HG03159 (cell line): ENCODE results near the gene GPER1.
"Not testable (repeated sequence)": the region's sequence is repeated elsewhere in the genome, so short reads cannot be mapped to it uniquely, and the experiment has no call there.

Experiments used
- ATAC-seq: cut with Tn5 transposase; IDR thresholded peaks from one replicate; pipeline ENCODE4 v1.9.1; 2021; ENCODE audit warnings: mild to moderate bottlenecking, moderate library complexity; ENCODE audit not compliant: unreplicated experiment

Gene GPER1

DNA sequence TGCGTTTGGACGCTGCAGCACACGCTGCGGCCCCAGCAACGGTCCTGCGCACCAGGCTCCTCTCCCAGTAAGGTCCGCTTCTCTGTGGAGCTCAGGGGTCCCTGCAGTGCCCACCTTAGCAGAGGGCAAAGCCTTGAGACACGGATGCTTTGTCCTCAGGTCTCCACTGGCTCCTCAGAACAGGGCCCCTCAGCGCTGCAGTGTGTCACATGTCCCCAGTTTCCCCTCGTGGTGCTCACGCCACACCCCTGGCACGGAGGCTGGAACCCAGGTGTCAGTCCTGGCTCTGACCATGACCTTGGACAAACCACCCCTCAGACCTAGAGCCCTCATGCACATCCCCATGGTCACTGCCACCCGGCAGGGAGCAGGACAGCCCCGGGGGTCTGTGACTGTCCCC, 19.9 kb upstream of the GPER1 start:
- no peak for ATAC-seq

DNA sequence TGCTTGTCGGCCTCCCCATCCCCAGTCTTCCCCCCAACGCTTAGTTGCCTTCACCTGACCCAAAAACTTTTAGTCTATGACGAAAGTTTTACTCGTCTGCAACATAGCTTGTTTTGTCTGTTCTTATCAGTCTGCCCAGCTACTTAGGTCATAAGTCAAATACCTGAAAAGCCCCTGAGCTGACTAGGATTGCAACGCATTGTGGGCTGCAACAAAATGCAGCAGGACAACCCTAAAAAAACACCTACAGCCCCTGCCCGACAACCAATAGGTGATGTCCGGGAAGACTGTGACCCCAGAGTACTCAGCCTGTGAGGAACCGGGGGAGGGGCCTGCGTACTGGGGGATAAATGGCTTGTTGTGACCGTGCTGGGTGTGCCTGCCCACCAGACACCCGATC, 19.3 kb upstream of the GPER1 start:
- ATAC-seq: no peak

DNA sequence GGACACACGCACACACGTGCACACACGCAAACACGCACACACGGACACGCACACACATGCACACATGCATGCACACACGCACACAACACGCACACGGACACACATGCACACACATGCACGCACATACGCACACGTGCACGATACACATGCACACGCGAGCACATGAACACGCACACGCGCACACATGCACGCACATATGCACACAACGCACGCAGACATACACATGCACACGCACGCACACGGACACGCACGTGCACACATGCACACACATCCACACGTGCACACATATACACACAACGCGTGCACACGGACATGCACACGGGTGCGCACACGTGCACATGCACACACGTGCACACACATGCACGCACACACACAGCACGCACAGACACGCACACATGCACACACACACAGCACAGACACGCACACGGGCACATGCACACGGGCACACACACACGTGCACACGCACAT, 17.3 kb upstream of the GPER1 start:
- ATAC-seq: no peak

GRCh38 chr7:1071731-1072254, 16.1 kb upstream of the GPER1 start:
- no peak for ATAC-seq

GRCh38 chr7:1073142-1073977, 14.6 kb upstream of the GPER1 start:
- no peak for ATAC-seq

DNA sequence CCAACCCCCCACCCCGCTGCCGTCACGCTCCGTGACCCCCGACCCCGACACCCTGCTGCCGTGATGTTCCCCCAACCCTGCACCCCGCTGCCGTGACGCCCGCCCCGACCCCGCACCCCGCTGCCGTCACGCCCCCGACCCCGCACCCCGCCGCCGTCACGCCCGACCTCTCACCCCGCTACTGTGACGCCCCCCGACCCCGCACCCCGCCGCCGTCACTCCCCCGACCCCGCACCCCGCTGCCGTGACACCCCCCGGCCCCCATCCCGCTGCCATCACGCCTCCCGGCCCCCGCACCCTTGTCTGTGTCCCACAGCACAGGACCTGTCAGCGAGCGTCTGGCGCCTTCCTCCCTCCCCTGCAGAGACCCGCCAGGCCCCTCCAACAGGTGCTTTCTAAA, 13.9 kb upstream of the GPER1 start:
- not testable (repeated sequence) for ATAC-seq

GRCh38 chr7:1074593-1075431, 13.1 kb upstream of the GPER1 start:
- ATAC-seq: no peak

DNA sequence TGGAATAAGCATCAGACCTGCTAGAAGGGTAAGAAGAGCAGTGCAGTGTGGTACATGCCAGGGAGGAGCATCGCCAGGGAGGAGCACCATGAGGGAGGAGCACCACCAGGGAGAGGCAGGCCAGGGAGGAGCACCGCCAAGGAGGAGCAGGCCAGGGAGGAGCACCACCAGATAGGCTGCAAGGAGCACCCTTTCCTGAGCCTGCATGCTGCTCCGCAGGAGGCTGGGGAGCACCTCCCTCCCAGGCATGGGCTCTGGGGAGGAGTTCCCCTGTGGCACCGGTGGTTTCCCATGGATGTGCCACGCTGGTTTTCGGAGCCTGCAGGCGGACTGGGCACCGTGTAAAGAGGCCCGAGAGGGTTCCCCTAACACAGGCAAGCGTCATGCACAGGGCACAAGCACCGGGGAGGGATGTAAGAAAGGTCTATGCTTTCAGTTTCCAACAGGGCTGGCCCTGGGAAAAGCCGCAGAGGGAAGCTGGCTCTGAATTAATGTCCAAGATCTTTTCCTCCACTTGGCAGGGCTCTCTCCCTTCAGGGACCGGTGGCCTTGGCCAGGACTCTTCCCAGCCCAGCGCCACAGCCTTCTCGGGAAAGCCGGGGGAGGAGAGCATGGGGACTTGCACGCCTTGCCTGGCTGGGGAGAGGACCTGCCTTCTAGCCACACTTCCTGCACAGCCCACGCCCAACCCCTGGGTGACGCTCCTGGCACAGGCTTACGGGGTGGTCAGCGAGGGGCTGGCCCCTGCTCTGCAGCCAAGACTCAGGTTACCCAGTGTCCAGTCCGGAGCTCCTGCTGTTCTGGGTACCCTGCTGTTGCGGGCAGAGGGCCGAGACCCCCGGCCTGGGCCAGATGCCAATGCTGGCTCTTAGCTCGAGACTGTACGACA, 11.5 kb upstream of the GPER1 start:
- ATAC-seq: no peak

DNA sequence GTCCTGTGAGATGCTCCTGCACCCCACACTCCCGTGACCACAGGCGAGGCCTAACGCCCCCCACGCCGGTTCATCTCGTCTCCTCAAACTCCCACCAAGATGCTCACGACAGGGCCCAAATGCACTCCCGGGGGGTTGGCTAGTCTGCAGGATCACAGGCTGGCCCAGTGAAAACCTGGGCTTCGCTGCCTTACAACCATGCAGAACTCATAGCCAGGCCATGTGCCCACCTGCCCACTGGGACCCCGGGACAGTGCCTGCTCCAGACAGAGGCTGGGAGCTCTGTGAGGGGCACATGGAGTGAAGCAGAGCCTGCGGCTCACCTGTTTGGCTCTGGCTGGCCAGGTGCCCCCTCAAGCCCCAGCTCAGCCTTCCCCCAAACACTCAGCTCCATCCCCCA, 9.4 kb upstream of the GPER1 start:
- ATAC-seq: no peak

DNA sequence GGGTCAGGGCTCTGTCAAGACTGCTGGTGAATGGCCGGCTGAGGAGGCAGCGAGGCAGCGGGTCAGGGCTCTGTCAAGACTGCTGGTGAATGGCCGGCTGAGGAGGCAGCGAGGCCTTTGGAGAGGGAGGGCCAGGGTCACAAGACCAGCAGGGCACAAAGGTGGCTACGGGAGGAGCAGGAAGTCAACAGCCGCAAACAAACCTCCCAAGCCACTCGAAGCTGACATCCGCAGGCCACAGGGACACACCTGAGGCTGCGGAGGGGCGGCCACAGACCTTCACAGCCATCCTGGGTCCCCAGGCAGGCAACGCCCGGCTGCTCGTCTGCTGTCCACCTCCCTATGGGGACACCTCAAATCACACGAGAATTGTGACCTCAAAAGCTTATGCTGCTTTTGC, 8.9 kb upstream of the GPER1 start:
- no peak for ATAC-seq

DNA sequence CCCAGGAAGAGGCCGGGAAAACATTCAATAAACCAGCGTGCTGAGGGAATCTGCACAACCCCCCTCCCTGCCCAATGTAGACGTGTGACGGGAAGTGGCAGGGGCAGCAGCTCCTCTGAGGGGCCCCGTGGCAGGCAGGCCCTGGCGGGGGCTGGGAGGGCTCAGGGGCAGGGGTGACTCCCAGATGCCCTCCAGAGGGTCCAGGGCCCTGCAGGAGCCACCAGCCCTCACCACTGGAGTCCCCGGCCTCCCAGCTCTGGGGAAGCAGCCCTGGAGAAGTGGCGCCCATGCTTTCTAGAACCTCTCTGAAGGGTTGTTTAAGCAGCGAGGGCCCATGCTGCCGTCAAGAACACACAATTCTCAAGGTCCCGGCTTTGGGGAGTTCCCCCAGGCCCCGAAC, 8.4 kb upstream of the GPER1 start:
- no peak for ATAC-seq

- ATAC-seq: no peak
Observed at GRCh38 chr7:1080252-1080920, 7.5 kb upstream of the GPER1 start.

DNA sequence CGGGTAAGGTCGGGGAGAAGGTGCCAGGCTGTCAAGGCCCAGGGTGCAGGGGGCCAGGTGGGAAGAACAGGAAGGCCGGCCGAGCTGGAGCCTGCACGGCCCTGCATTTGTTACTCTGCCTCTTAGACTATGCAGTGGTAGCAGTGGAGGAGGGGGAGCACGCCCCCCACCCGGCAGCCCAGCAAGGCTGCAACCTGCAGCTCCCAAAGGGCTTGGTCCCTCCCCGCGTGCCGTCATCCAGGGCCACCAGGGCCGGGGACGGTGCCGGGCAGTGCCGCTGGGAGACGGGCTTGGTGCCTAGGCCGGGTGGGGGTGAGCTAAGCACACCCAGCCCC, 7.0 kb upstream of the GPER1 start:
- ATAC-seq: no peak

- ATAC-seq: no peak
Observed at GRCh38 chr7:1081336-1081735, 6.6 kb upstream of the GPER1 start.

DNA sequence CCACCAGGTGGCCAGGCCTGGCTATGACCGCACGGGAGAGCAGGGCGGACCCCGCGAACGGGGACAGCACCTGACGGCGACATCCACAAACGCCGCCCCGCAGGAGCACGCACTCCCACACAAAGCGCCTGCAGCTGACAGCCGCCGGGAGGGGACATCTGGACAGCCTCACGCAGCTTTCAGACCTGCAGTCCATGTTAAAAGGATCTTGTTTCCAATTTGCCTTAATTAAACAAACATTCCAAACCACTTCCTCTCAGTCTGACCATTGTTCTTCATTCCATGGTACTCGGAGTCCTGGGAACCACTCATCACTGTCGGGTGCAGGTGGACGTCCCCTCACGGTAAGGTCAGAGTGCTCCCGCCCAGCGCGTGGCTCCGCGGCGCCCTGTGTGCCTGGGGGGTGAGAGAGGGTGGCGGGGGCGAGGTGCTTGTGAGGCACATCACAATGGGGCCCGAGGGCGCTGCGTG, 5.9 kb upstream of the GPER1 start:
- ATAC-seq: no peak

DNA sequence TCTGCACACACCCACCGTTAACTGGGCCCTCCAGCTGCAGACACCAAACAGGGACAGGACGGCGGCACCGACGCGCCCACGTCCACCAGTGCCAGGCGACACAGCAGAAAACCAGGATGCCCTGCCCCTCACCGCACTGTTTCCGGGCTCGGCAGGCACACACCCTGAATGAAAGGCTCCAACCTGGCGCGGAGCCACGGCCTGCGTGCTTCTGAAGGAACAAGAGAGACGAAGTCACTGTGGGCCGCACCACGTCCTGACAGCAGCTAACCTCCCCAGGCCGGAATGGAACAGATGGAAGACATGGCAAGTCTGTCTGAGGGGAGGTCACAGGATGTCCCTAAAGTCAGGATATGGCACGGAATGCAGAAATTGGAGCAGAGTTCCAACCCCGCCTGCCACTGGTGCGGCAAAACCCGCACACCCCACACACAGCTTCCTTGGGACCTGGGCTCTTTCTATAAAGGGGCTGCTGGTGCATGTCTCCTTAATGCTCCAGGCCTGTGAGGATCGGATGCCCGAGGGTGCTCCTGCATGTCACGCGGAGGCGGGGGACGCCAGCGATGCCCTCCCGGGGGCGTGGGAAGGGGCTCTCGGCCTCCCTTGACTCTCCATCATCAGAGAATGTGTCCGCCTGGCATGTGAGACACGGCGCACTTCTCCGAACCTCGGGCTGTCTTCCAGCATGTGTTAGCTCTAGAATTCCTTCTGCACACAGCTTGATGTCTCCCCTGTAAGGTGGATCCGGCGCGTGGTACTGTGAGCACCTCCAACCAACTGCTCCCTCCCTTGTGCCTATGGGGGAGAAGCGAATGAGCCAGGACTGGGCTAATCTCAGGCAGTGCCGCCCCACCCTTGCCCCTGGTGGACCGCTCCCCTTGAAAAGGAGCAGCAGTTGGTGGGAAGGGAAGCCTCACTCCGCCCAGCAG, 3.9 kb upstream of the GPER1 start:
- ATAC-seq: no peak

DNA sequence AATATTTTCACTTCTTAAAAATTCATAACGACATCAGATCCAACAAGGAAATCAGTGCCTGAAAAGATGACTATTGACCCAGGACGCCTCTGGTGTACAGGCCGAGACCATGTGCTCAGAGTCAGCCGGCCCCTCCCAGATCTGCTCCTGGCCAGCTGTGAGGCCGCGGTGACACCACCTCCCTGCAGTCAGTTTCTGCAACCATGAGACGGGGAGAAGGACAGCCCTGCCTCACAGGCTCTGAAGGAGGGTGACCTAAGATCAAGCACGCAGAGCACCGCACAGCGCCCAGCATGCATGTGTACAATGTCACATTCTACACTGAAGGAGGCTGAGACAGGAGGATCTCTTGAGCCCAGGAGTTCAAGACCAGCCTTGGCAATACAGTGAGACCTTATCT, 2.6 kb upstream of the GPER1 start:
- ATAC-seq: no peak

DNA sequence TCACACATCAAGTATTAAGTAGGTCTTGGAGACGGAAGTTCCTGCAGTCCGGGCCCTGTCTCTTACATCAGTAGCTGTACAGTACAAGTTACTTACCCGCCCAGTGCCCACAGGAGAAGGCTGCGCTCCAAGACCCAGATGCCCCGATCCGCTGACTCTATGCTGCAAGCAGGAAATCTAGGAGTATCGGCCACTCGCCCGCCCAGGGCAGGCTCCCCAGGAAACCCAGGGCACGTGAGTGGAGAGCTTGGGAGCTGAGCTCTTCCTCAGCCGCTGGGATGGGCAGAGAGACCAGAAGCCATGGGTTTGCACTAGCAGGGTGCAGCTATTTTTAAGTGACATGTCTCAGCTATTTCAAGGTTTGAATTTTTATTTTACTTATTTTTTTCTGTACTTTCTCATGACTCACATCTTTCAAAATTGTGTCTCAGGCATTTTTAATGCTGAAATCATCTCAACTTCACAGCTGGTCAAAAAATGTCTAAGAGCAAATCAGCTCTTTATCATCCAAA, 1.9 kb upstream of the GPER1 start:
- no peak for ATAC-seq
